Kidney (tissue), 14 donors: Measurements from ENCODE around the gene LYSMD1. TPM values are rescaled to one million over a fixed set of nuclear protein-coding genes. Genes with fewer than 3 reads are reported as not detected.

ENCODE experiments used
- DNase-seq, 5 donors: peaks; one replicate each; pipeline ENCODE4 v3.0.0-alpha.2; 2013 to 2020
- FAIRE-seq: peaks from 2 replicates; lab custom pipeline; 2012; peaks lifted over from hg19 to GRCh38; lab: Jason Lieb, UNC
- H3K27ac ChIP-seq, 2 donors: one replicate each; pipeline ENCODE4 v1.7.0; 2013; ENCODE audit warnings: low read depth in 2 of 2, low read length in 2 of 2, inconsistent platforms in 1 of 2
- H3K27me3 ChIP-seq: one replicate; pipeline ENCODE4 v1.7.1; 2013; ENCODE audit warnings: low read length, inconsistent platforms; ENCODE audit not compliant: control insufficient read depth, insufficient read depth
- H3K36me3 ChIP-seq, 3 donors: one replicate each; pipeline versions ENCODE4 v1.7.0 to v1.7.1; 2013; ENCODE audit warnings: low read length in 3 of 3, control low read depth in 1 of 3, inconsistent platforms in 1 of 3; ENCODE audit not compliant: insufficient read depth in 3 of 3, control insufficient read depth in 2 of 3
- H3K4me1 ChIP-seq, 3 donors: one replicate each; pipeline versions ENCODE4 v1.7.0 to v1.7.1; 2013; ENCODE audit warnings: low read length in 3 of 3, inconsistent platforms in 1 of 3, low read depth in 1 of 3; ENCODE audit not compliant: control insufficient read depth in 2 of 3, insufficient read depth in 2 of 3
- H3K4me3 ChIP-seq, 3 donors: one replicate each; pipeline versions ENCODE4 v1.7.0 to v1.8.1; 2013; ENCODE audit warnings: low read length in 3 of 3, control low read depth in 1 of 3, inconsistent platforms in 1 of 3
- H3K9ac ChIP-seq, 3 donors: one replicate each; pipeline versions ENCODE4 v1.7.0 to v1.7.1; 2013; ENCODE audit warnings: low read length in 3 of 3, control low read depth in 1 of 3, inconsistent platforms in 1 of 3
- H3K9me3 ChIP-seq, 3 donors: one replicate each; pipeline versions ENCODE4 v1.7.0 to v1.7.1; 2013; ENCODE audit warnings: low read length in 3 of 3, control low read depth in 1 of 3, inconsistent platforms in 1 of 3; ENCODE audit not compliant: control insufficient read depth in 2 of 3, insufficient read depth in 1 of 3
- intact Hi-C: fragments of 100-400 bp; cut with DNase I; formaldehyde crosslinking; loops from one replicate; pipeline ENCODE4 v1.11.1; 2022
- polyA plus RNA-seq: library from polyadenylated mRNA; stranded (reverse); fragments of 350-450 nt; fragmentation: Illumina TruSeq; extraction: RNeasy Lipid Tissue Mini Kit (QIAGEN cat#74804); gene quantifications from one replicate; pipeline ENCODE4 v1.2.3, GENCODE V29; 2014; ENCODE audit warnings: low read depth, low replicate concordance; ENCODE audit not compliant: insufficient read depth
- total RNA-seq: library from RNA; stranded (reverse); fragmentation: NEBNext Ultra II Directional; extraction: Animal tissue kit (Norgen Biotek cat#: 25700); gene quantifications from one replicate; pipeline ENCODE4 v1.2.1, GENCODE V29; 2021
- TF ChIP-seq, protein P1 (sequence below): IDR thresholded peaks from 3 replicates; pipeline ENCODE4 v1.5.1; 2012; ENCODE audit warnings: mild to moderate bottlenecking, moderate library complexity, borderline replicate concordance; ENCODE audit not compliant: insufficient read depth; ENCODE audit errors: extremely low read depth
- donor health status: control.
- donor health status: control.
- donor health status: control.
- donor health status: control.
- donor health status: control.
- donor health status: DM: yes; HTN: yes; CAD: no.
- donor health status: Normal renal cell carcinoma (clear cell type).

The LYSMD1 gene
- total and polyA plus RNA-seq, 2 donors from 2014 or later, result 7.9 to 9.1 TPM

DNA sequence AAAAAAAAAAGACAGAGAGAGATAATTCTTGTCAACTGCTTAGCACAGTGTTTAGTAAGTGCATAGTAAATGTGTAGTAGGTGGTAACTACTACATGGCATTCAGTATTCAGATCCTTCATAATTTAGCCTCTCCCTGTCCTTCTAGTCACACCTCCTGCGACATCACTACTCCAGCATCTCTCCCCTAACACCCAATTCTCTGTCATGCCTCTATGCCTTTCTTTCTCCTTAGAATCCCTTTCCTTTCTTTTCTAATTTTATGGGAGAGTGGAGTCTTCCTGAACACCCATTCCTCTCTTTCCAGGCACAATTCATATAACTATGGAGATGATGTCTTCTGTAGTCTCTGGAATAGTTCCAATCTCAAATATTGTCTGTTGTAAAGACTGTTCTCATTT lies 28.2 kb upstream of the LYSMD1 start:
- Histone ChIP-seq H3K27me3 (no peaks in the 10 kb centered on the region), H3K27ac (no peak overlapping the region), H3K36me3 (no peaks in the 10 kb centered on the region), H3K4me1 (peaks cover 0 to 12% (median 6%) of the 10 kb centered on the region in 3 donors), H3K9me3 (no peaks in the 10 kb centered on the region), H3K4me3 (no peak overlapping the region), H3K9ac (no peak overlapping the region)
- TF ChIP-seq, protein P1, sequence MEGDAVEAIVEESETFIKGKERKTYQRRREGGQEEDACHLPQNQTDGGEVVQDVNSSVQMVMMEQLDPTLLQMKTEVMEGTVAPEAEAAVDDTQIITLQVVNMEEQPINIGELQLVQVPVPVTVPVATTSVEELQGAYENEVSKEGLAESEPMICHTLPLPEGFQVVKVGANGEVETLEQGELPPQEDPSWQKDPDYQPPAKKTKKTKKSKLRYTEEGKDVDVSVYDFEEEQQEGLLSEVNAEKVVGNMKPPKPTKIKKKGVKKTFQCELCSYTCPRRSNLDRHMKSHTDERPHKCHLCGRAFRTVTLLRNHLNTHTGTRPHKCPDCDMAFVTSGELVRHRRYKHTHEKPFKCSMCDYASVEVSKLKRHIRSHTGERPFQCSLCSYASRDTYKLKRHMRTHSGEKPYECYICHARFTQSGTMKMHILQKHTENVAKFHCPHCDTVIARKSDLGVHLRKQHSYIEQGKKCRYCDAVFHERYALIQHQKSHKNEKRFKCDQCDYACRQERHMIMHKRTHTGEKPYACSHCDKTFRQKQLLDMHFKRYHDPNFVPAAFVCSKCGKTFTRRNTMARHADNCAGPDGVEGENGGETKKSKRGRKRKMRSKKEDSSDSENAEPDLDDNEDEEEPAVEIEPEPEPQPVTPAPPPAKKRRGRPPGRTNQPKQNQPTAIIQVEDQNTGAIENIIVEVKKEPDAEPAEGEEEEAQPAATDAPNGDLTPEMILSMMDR, result no peak
- DNase-seq, result no peak
- no peak for FAIRE-seq
- intact Hi-C loops, result no loop called here

GRCh38 chr1:151193304-151193703 lies 27.6 kb upstream of the LYSMD1 start:
- H3K27ac ChIP-seq, result no peak overlapping the region
- H3K9ac ChIP-seq, result no peak overlapping the region
- intact Hi-C loops, result no loop called here
- no peak for FAIRE-seq
- H3K4me1 ChIP-seq, result peaks cover 5 to 17% (median 10%) of the 10 kb centered on the region in 3 donors
- TF ChIP-seq, protein P1, result no peak
- DNase-seq, result no peak
- H3K4me3 ChIP-seq, result no peak overlapping the region
- no peaks in the 10 kb centered on the region for H3K27me3 ChIP-seq
- H3K36me3 ChIP-seq, result no peaks in the 10 kb centered on the region
- no peaks in the 10 kb centered on the region for H3K9me3 ChIP-seq

- Histone ChIP-seq H3K4me3 (no peak overlapping the region), H3K9ac (no peak overlapping the region), H3K27me3 (no peaks in the 10 kb centered on the region), H3K4me1 (peaks cover 5 to 11% (median 6%) of the 10 kb centered on the region in 3 donors), H3K9me3 (no peaks in the 10 kb centered on the region), H3K36me3 (no peaks in the 10 kb centered on the region), H3K27ac (no peak overlapping the region)
- DNase-seq (no peak), FAIRE-seq (no peak)
- TF ChIP-seq, protein P1, result no peak
- intact Hi-C loops, result no loop called here
These were observed 26.3 kb upstream of the LYSMD1 start for GRCh38 chr1:151192047-151192446.
